ENCODE data around the gene HSPG2. TPM values are rescaled to one million over a fixed set of nuclear protein-coding genes. Genes with fewer than 3 reads are reported as not detected.

The HSPG2 gene
- total and polyA plus RNA-seq, 2 of the 8 experiments (the other 6 are each of a cell fraction or from before 2014, with no cell fraction given) = 17.8 to 111 TPM

- TF ChIP-seq POLR2AphosphoS5 (IDR thresholded peaks at IDR 0.05; ENCODE audit: low read depth, low read length) (0 out of 2 replicates have a peak, but pooled peaks have one; percentile 17), SUZ12 (IDR thresholded peaks at IDR 0.05; ENCODE audit: low read length) (no peak)
- FAIRE-seq = no peak
- no peaks in the 10 kb centered on the region for H3K4me1 ChIP-seq (replicated peaks in 1 of 4; ENCODE audit: control insufficient read depth in 3 of 4, insufficient read depth in 4 of 4, low read length in 3 of 4)
Observed at GRCh38 chr1:21847223-21848205, 89.6 kb downstream of the HSPG2 start.

More at GRCh38 chr1:21847223-21848205, 89.6 kb downstream of the HSPG2 start:
- DNase-seq (ENCODE audit: low read depth in 1 of 2, low spot score in 2 of 2) = no peak
- no peak overlapping the region for H3K23ac ChIP-seq (ENCODE audit: insufficient read length)
- no peak overlapping the region for H2AK5ac ChIP-seq (ENCODE audit: low read depth, low read length)
- H4K8ac ChIP-seq (ENCODE audit: extremely low read depth, insufficient read depth, low read length) = no peak overlapping the region
- no peak overlapping the region for H3K14ac ChIP-seq (ENCODE audit: insufficient read length)
- H3K4me2 ChIP-seq (ENCODE audit: insufficient read depth in 1 of 2, low read depth in 2 of 2, low read length in 2 of 2) = no peak overlapping the region
- H2BK20ac ChIP-seq (ENCODE audit: low read length) = no peak overlapping the region
- ChIA-PET CTCF (ENCODE audit: partially characterized antibody) (no interaction called here), POLR2A (ENCODE audit: partially characterized antibody) (no interaction called here)
- no peaks in the 10 kb centered on the region for H3K9me3 ChIP-seq (ENCODE audit: insufficient read depth in 2 of 2, low read depth in 1 of 2, low read length in 1 of 2)
- no peak overlapping the region for H3K27ac ChIP-seq (ENCODE audit: low read depth, low read length)
- peaks cover 7 to 66% (median 42%) of the 10 kb centered on the region in 4 experiments for H3K36me3 ChIP-seq (ENCODE audit: control insufficient read depth in 2 of 4, insufficient read depth in 4 of 4, low read length in 3 of 4)
- H3K4ac ChIP-seq (replicated peaks; ENCODE audit: insufficient read length, low read depth, low read length) = no peak overlapping the region
- H2BK5ac ChIP-seq (ENCODE audit: low read depth, low read length) = no peak overlapping the region
- H3K9ac ChIP-seq (replicated peaks in 1 of 4; ENCODE audit: extremely low read depth in 1 of 4, low read depth in 3 of 4, low read length in 3 of 4) = no peak overlapping the region
- H3K79me1 ChIP-seq (ENCODE audit: low read depth, low read length) = no peaks in the 10 kb centered on the region
- H3K56ac ChIP-seq (replicated peaks; ENCODE audit: insufficient read length, low read depth, low read length) = no peak overlapping the region
- H3K23me2 ChIP-seq (ENCODE audit: low read depth, low read length) = no peaks in the 10 kb centered on the region
- no peaks in the 10 kb centered on the region for H3K27me3 ChIP-seq (replicated peaks in 1 of 4; ENCODE audit: control insufficient read depth in 3 of 4, extremely low read depth in 1 of 4, insufficient read depth in 3 of 4, low read length in 3 of 4)
- no peak overlapping the region for H3K4me3 ChIP-seq (ENCODE audit: extremely low read depth in 1 of 4, insufficient read depth in 2 of 4, low read depth in 3 of 4, low read length in 4 of 4)
- peaks cover 0 to 12% of the 10 kb centered on the region in 2 experiments for H4K20me1 ChIP-seq (replicated peaks in 1 of 2; ENCODE audit: control insufficient read depth in 1 of 2, insufficient read depth in 2 of 2, low read length in 2 of 2)
- no peak overlapping the region for H2BK15ac ChIP-seq (ENCODE audit: low read length)
- no peaks in the 10 kb centered on the region for H3K79me2 ChIP-seq (ENCODE audit: control insufficient read depth in 1 of 2, insufficient read depth in 2 of 2, low read length in 2 of 2)
- H2BK120ac ChIP-seq (replicated peaks; ENCODE audit: low read depth, low read length) = no peak overlapping the region
- H3K18ac ChIP-seq (ENCODE audit: extremely low read depth, low read length) = no peak overlapping the region
- no peak overlapping the region for H2AFZ ChIP-seq (ENCODE audit: low read length)
- 93% methylated on average over 47 of the region's 47 CpGs; no CpG with 5 or more reads in 1 of the 2 experiments for WGBS, 2 experiments (ENCODE audit: extremely low coverage in 1 of 2, insufficient coverage in 1 of 2, insufficient read length in 1 of 2, insufficient replicate concordance in 2 of 2, low coverage in 1 of 2, low lambda C conversion rate in 2 of 2, missing lambda C conversion rate in 1 of 2)
- no peak overlapping the region for H4K91ac ChIP-seq (replicated peaks; ENCODE audit: insufficient read length, low read length)
- H4K5ac ChIP-seq (ENCODE audit: insufficient read length, low read depth, low read length) = no peak overlapping the region
- H2BK12ac ChIP-seq (ENCODE audit: low read depth, low read length) = no peak overlapping the region
